Small intestine (tissue), 7 donors: ENCODE data around the gene MT1B. TPM values are rescaled to one million over a fixed set of nuclear protein-coding genes. Genes with fewer than 3 reads are reported as not detected.

Experiments
- DNase-seq, 2 donors: peaks; one replicate each; pipeline versions ENCODE4 v3.0.0 to v3.0.0-alpha.2; 2013
- FAIRE-seq: peaks from 2 replicates; lab custom pipeline; 2012; peaks lifted over from hg19 to GRCh38; lab: Jason Lieb, UNC
- H3K27ac ChIP-seq, 3 donors: one replicate each; pipeline ENCODE4 v1.5.1; 2013; ENCODE audit warnings: low read length in 2 of 3, mild to moderate bottlenecking in 2 of 3, control low read depth in 1 of 3, inconsistent platforms in 1 of 3, low read depth in 1 of 3, moderate library complexity in 1 of 3
- H3K27me3 ChIP-seq, 3 donors: one replicate each; pipeline ENCODE4 v1.6.1; 2013; ENCODE audit warnings: low read length in 3 of 3, inconsistent platforms in 1 of 3; ENCODE audit not compliant: control insufficient read depth in 3 of 3, insufficient read depth in 3 of 3
- H3K36me3 ChIP-seq, 3 donors: one replicate each; pipeline ENCODE4 v1.6.1; 2013; ENCODE audit warnings: low read length in 3 of 3, inconsistent platforms in 1 of 3, low read depth in 1 of 3, mild to moderate bottlenecking in 1 of 3, moderate library complexity in 1 of 3; ENCODE audit not compliant: control insufficient read depth in 3 of 3, insufficient read depth in 2 of 3
- H3K4me1 ChIP-seq, 3 donors: one replicate each; pipeline ENCODE4 v1.6.1; 2013; ENCODE audit warnings: low read length in 2 of 3, inconsistent platforms in 1 of 3, low read depth in 1 of 3, mild to moderate bottlenecking in 1 of 3, moderate library complexity in 1 of 3; ENCODE audit not compliant: control insufficient read depth in 3 of 3, insufficient read depth in 2 of 3
- H3K4me3 ChIP-seq, 3 donors: one replicate each; pipeline ENCODE4 v1.5.1; 2013; ENCODE audit warnings: low read length in 3 of 3, control low read depth in 1 of 3, inconsistent platforms in 1 of 3, low read depth in 1 of 3, mild to moderate bottlenecking in 1 of 3, moderate library complexity in 1 of 3
- H3K9me3 ChIP-seq, 2 donors: one replicate each; pipeline ENCODE4 v1.6.1; 2013; ENCODE audit warnings: low read depth in 1 of 2, low read length in 1 of 2; ENCODE audit not compliant: control insufficient read depth in 2 of 2, insufficient read depth in 1 of 2
- WGBS, 3 donors: extraction: QIAGEN DNeasy Blood & Tissue Kit; methylation state at CpG; one replicate each; pipeline ENCODE4 v1.1.7; 2013; 5-methylcytosine and 5-hydroxymethylcytosine counted together
- polyA plus RNA-seq, 4 donors: library from polyadenylated mRNA; stranded (reverse) in 3 of 4; unstranded in 1 of 4; fragments of 200-250 nt in 3 of 4; fragments of 120-200 nt in 1 of 4; gene quantifications; one replicate each; pipeline versions ENCODE4 v1.2.1 to v1.2.3, GENCODE V29; 2013
- donor health status: healthy with polysubstance abuse.
- donor health status: control.
- donor health status: control.
- donor health status: Bipolar disorder and iron deficiency.
- donor health status: healthy.

MT1B gene
- polyA plus RNA-seq, 4 donors, result not detected

GRCh38 chr16:56684926-56685590 is 33.4 kb downstream of the MT1B start:
- Histone ChIP-seq H3K4me3 (no peak overlapping the region), H3K9me3 (peaks cover 0 to 12% of the 10 kb centered on the region in 2 donors), H3K27ac (no peak overlapping the region), H3K4me1 (peaks cover 0 to 15% (median 4%) of the 10 kb centered on the region in 3 donors), H3K36me3 (peaks cover 0 to 11% (median 0%) of the 10 kb centered on the region in 3 donors), H3K27me3 (no peaks in the 10 kb centered on the region)
- DNase-seq (no peak), FAIRE-seq (no peak)
- WGBS, 3 donors, result 90 to 94% (median 90%) methylated on average over 4 of the region's 4 CpGs

- H3K36me3 ChIP-seq, result peaks cover 0 to 11% (median 0%) of the 10 kb centered on the region in 3 donors
- H3K27me3 ChIP-seq, result no peaks in the 10 kb centered on the region
- 96 to 98% (median 97%) methylated on average over 7 of the region's 7 CpGs for WGBS, 3 donors
- DNase-seq (no peak), FAIRE-seq (no peak)
- no peak overlapping the region for H3K27ac ChIP-seq
- peaks cover 0 to 12% of the 10 kb centered on the region in 2 donors for H3K9me3 ChIP-seq
- H3K4me3 ChIP-seq, result no peak overlapping the region
- H3K4me1 ChIP-seq, result peaks cover 0 to 13% (median 4%) of the 10 kb centered on the region in 3 donors
These were observed 35.1 kb downstream of the MT1B start for GRCh38 chr16:56686758-56687157.

GRCh38 chr16:56688762-56689161 is 37.1 kb downstream of the MT1B start:
- Histone ChIP-seq H3K4me3 (no peak overlapping the region), H3K36me3 (peaks cover 0 to 6% (median 0%) of the 10 kb centered on the region in 3 donors), H3K4me1 (peaks cover 0 to 10% (median 0%) of the 10 kb centered on the region in 3 donors), H3K27me3 (no peaks in the 10 kb centered on the region), H3K27ac (no peak overlapping the region), H3K9me3 (peaks cover 0 to 12% of the 10 kb centered on the region in 2 donors)
- FAIRE-seq (no peak), DNase-seq (no peak)
- 58 to 65% (median 62%) methylated on average over 1 of the region's 1 CpG for WGBS, 3 donors

- H3K4me1 ChIP-seq, result peaks cover 0 to 10% (median 0%) of the 10 kb centered on the region in 3 donors
- no peak overlapping the region for H3K4me3 ChIP-seq
- WGBS, 3 donors, result 23 to 59% (median 32%) methylated on average over 3 of the region's 3 CpGs
- peaks cover 0 to 12% of the 10 kb centered on the region in 2 donors for H3K9me3 ChIP-seq
- DNase-seq, result peak in 1 of 2 donors; percentile 44
- H3K27me3 ChIP-seq, result no peaks in the 10 kb centered on the region
- peaks cover 0 to 5% (median 0%) of the 10 kb centered on the region in 3 donors for H3K36me3 ChIP-seq
- no peak overlapping the region for H3K27ac ChIP-seq
- no peak for FAIRE-seq
These were observed 37.5 kb downstream of the MT1B start for GRCh38 chr16:56689171-56689570.

- FAIRE-seq (no peak), DNase-seq (no peak)
- Histone ChIP-seq H3K4me3 (no peak overlapping the region), H3K4me1 (peaks cover 0 to 10% (median 0%) of the 10 kb centered on the region in 3 donors), H3K9me3 (peaks cover 0 to 12% of the 10 kb centered on the region in 2 donors), H3K27me3 (no peaks in the 10 kb centered on the region), H3K27ac (no peak overlapping the region), H3K36me3 (peaks cover 0 to 3% (median 0%) of the 10 kb centered on the region in 3 donors)
- 68 to 92% (median 85%) methylated on average over 4 of the region's 4 CpGs for WGBS, 3 donors
These were observed 38.9 kb downstream of the MT1B start for GRCh38 chr16:56690420-56691122.

GRCh38 chr16:56691885-56692284 is 40.2 kb downstream of the MT1B start:
- Histone ChIP-seq H3K27me3 (no peaks in the 10 kb centered on the region), H3K4me3 (no peak overlapping the region), H3K27ac (peak overlapping the region in 1 of 3 donors; percentile 17), H3K4me1 (peaks cover 0 to 10% (median 0%) of the 10 kb centered on the region in 3 donors), H3K9me3 (peaks cover 0 to 11% of the 10 kb centered on the region in 2 donors), H3K36me3 (no peaks in the 10 kb centered on the region)
- DNase-seq, result peak; percentile 90 to 94
- WGBS, 3 donors, result 15 to 52% (median 26%) methylated on average over 4 of the region's 4 CpGs
- no peak for FAIRE-seq

GRCh38 chr16:56695246-56695645 is 43.6 kb downstream of the MT1B start:
- Histone ChIP-seq H3K4me1 (peaks cover 0 to 10% (median 0%) of the 10 kb centered on the region in 3 donors), H3K27me3 (no peaks in the 10 kb centered on the region), H3K4me3 (no peak overlapping the region), H3K9me3 (peaks cover 0 to 20% of the 10 kb centered on the region in 2 donors), H3K36me3 (no peaks in the 10 kb centered on the region), H3K27ac (no peak overlapping the region)
- 63 to 94% (median 76%) methylated on average over 1 of the region's 1 CpG for WGBS, 3 donors
- FAIRE-seq (no peak), DNase-seq (no peak)

- no peaks in the 10 kb centered on the region for H3K4me1 ChIP-seq
- H3K36me3 ChIP-seq, result no peaks in the 10 kb centered on the region
- DNase-seq (no peak), FAIRE-seq (no peak)
- H3K27me3 ChIP-seq, result no peaks in the 10 kb centered on the region
- no peak overlapping the region for H3K27ac ChIP-seq
- H3K9me3 ChIP-seq, result peaks cover 0 to 20% of the 10 kb centered on the region in 2 donors
- WGBS, 3 donors, result 90 to 91% (median 91%) methylated on average over 5 of the region's 5 CpGs
- no peak overlapping the region for H3K4me3 ChIP-seq
These were observed 45.9 kb downstream of the MT1B start for GRCh38 chr16:56697456-56698155.
